Lung (tissue), 12 donors: Measurements from ENCODE around the gene TSPAN7. TPM values are rescaled to one million over a fixed set of nuclear protein-coding genes. Genes with fewer than 3 reads are reported as not detected.

ENCODE experiments used
- ATAC-seq: fragments of 200-7000 bp; cut with Tn5 transposase; one replicate; pipeline ENCODE4 v1.9.1; 2020; ENCODE audit warnings: moderate number of reproducible peaks; ENCODE audit not compliant: insufficient read depth, low FRiP score
- DNase-seq, 3 donors: peaks; one replicate each; pipeline ENCODE4 v3.0.0-alpha.2; 2013 to 2017
- H3K27ac ChIP-seq, 2 donors: one replicate each; pipeline ENCODE4 v1.5.1; 2013; ENCODE audit warnings: mild to moderate bottlenecking in 2 of 2, moderate library complexity in 2 of 2, control low read depth in 1 of 2, inconsistent platforms in 1 of 2, low read depth in 1 of 2, low read length in 1 of 2
- H3K27me3 ChIP-seq, 3 donors: one replicate each; pipeline ENCODE4 v1.5.1; 2013; ENCODE audit warnings: low read length in 2 of 3; ENCODE audit not compliant: control insufficient read depth in 3 of 3, insufficient read depth in 3 of 3
- H3K36me3 ChIP-seq, 4 donors: one replicate each; pipeline ENCODE4 v1.5.1; 2013; ENCODE audit warnings: low read length in 4 of 4, mild to moderate bottlenecking in 1 of 4, moderate library complexity in 1 of 4; ENCODE audit not compliant: control insufficient read depth in 4 of 4, insufficient read depth in 4 of 4
- H3K4me1 ChIP-seq, 5 donors: one replicate each; pipeline ENCODE4 v1.5.1; 2013; ENCODE audit warnings: low read length in 5 of 5, mild to moderate bottlenecking in 2 of 5, moderate library complexity in 1 of 5; ENCODE audit not compliant: control insufficient read depth in 5 of 5, insufficient read depth in 5 of 5
- H3K4me3 ChIP-seq: one replicate; pipeline ENCODE4 v1.5.1; 2013; ENCODE audit warnings: mild to moderate bottlenecking, control low read depth, moderate library complexity
- H3K9ac ChIP-seq, 2 donors: one replicate each; pipeline ENCODE4 v1.5.1; 2013; ENCODE audit warnings: low read length in 2 of 2, control low read depth in 1 of 2; ENCODE audit not compliant: insufficient read depth in 1 of 2
- H3K9me3 ChIP-seq, 4 donors: one replicate each; pipeline ENCODE4 v1.5.1; 2013; ENCODE audit warnings: low read length in 3 of 4, mild to moderate bottlenecking in 1 of 4, moderate library complexity in 1 of 4; ENCODE audit not compliant: control insufficient read depth in 4 of 4, insufficient read depth in 3 of 4
- WGBS, 2 donors: extraction: QIAGEN DNeasy Blood & Tissue Kit; methylation state at CpG; one replicate each; pipeline ENCODE4 v1.1.7; 2013; 5-methylcytosine and 5-hydroxymethylcytosine counted together
- polyA plus RNA-seq, 2 donors: library from polyadenylated mRNA; stranded (reverse); fragments of 200-250 nt; gene quantifications; one replicate each; pipeline ENCODE4 v1.2.1, GENCODE V29; 2013
- total RNA-seq, 2 donors: library from RNA; depleted of rRNA in 1 of 2; stranded (reverse); fragments of >200 nt in 1 of 2; gene quantifications; one replicate each; pipeline ENCODE4 v1.2.1, GENCODE V29; 2014 to 2021
- TF ChIP-seq, protein P1 (sequence below): IDR thresholded peaks from 2 replicates; pipeline ENCODE4 v1.5.1; 2012; ENCODE audit warnings: mild to moderate bottlenecking; ENCODE audit errors: control extremely low read depth, extremely low read depth
- donor health status: control.
- donor health status: control.
- donor health status: Bipolar disorder and iron deficiency.
- donor health status: healthy.
- donor health status: DM: yes; HTN: yes; CAD: no.

TSPAN7 gene
- total and polyA plus RNA-seq, 4 donors = 36.4 to 52.4 (median 40.8) TPM

GRCh38 chrX:38560776-38561125 is 591 bp upstream of the TSPAN7 start:
- H3K4me1 ChIP-seq = peaks cover 0 to 10% (median 0%) of the 10 kb centered on the region in 5 donors
- DNase-seq = no peak
- H3K9me3 ChIP-seq = no peaks in the 10 kb centered on the region
- TF ChIP-seq, protein P1, sequence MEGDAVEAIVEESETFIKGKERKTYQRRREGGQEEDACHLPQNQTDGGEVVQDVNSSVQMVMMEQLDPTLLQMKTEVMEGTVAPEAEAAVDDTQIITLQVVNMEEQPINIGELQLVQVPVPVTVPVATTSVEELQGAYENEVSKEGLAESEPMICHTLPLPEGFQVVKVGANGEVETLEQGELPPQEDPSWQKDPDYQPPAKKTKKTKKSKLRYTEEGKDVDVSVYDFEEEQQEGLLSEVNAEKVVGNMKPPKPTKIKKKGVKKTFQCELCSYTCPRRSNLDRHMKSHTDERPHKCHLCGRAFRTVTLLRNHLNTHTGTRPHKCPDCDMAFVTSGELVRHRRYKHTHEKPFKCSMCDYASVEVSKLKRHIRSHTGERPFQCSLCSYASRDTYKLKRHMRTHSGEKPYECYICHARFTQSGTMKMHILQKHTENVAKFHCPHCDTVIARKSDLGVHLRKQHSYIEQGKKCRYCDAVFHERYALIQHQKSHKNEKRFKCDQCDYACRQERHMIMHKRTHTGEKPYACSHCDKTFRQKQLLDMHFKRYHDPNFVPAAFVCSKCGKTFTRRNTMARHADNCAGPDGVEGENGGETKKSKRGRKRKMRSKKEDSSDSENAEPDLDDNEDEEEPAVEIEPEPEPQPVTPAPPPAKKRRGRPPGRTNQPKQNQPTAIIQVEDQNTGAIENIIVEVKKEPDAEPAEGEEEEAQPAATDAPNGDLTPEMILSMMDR = no peak
- H3K36me3 ChIP-seq = no peaks in the 10 kb centered on the region
- H3K27ac ChIP-seq = peak overlapping the region in 1 of 2 donors; percentile 68
- H3K9ac ChIP-seq = no peak overlapping the region
- H3K4me3 ChIP-seq = peak overlapping the region; percentile 53
- peaks cover 0 to 11% (median 5%) of the 10 kb centered on the region in 3 donors for H3K27me3 ChIP-seq
- ATAC-seq = no peak
- 46 to 56% methylated on average over 9 of the region's 9 CpGs for WGBS, 2 donors

DNA sequence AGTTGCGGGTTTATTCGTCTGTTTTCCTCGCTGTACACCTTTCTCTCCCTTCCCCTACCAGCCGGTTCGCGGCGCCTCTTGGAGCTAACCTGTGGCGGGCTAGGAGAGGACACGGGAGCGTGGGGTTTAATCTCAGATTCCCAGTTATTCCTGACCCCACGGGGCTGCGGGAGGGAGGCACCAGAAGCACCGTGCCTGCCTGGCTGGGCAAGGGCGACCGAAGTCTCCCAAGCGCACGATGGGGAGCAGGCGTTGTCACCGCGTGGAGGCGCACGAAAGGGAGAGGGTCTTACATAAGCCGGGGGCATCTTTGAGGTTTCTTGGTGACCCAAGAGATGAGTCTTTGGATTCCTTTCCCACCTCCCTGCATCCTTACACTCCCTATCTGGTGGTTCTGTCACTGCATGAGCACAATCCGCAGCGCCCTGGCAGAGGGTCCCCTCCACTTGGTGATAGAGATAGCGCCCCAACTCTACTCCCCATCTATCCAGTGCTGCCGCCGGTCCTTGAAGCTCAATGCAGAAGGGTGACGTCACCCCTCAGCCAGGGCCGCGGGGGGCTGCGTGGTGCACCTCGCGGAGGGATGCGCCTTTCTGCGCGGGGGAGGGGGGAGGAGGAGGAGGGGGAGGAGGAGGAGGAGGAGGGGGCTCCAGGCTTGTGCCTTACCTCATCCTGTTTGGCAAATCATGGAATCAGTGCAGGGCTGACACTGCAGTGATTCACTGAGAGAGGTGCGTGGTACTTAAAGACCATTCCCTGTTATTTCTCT is 793 bp downstream of the TSPAN7 start:
- H3K4me3 ChIP-seq = peak overlapping the region; percentile 25
- H3K36me3 ChIP-seq = no peaks in the 10 kb centered on the region
- H3K9me3 ChIP-seq = no peaks in the 10 kb centered on the region
- peaks cover 0 to 10% (median 0%) of the 10 kb centered on the region in 5 donors for H3K4me1 ChIP-seq
- H3K9ac ChIP-seq = peak overlapping the region in 1 of 2 donors; percentile 32
- ATAC-seq (no peak), DNase-seq (peak in 2 of 3 donors; percentile 14 to 21)
- TF ChIP-seq, protein P1 = no peak
- peak overlapping the region in 1 of 2 donors; percentile 33 for H3K27ac ChIP-seq
- WGBS, 2 donors = 6 to 36% methylated on average over 16 to 38 of the region's 38 CpGs
- H3K27me3 ChIP-seq = peaks cover 0 to 8% (median 8%) of the 10 kb centered on the region in 3 donors

DNA sequence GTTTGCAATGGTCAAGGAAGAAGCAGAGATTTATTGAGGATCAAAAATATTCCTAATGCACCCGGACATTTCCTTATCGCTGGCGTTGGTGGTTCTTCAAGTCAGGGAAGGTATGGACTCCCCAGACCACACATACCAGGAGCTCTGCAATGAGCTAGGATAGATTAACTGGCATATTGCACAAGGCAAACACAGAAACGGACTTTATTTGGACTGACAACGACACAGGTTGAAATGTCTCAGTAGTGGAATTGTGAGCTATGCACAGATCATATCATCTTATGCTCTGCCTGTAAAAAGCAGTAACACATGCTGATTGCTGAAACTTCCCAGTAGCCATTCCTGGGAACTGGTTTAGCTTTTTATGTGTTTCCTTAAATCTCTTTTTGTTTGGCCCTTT is 1.7 kb downstream of the TSPAN7 start:
- WGBS, 2 donors = 46 to 66% methylated on average over 5 of the region's 5 CpGs
- Histone ChIP-seq H3K9ac (no peak overlapping the region), H3K27ac (no peak overlapping the region), H3K36me3 (no peaks in the 10 kb centered on the region), H3K4me3 (no peak overlapping the region), H3K27me3 (peaks cover 0 to 8% (median 6%) of the 10 kb centered on the region in 3 donors), H3K4me1 (peaks cover 0 to 10% (median 0%) of the 10 kb centered on the region in 5 donors), H3K9me3 (no peaks in the 10 kb centered on the region)
- ATAC-seq (no peak), DNase-seq (no peak)
- TF ChIP-seq, protein P1 = no peak
